Fibroblast of lung (primary cell): ENCODE measurements around the gene LRRD1. TPM values are rescaled to one million over a fixed set of nuclear protein-coding genes. Genes with fewer than 3 reads are reported as not detected.

Source experiments
- DNase-seq, 2 donors: peaks; one replicate each; pipeline versions ENCODE4 v3.0.0 to v3.0.0-alpha.2; 2010; ENCODE audit warnings: low read depth in 2 of 2
- H2AFZ ChIP-seq: 2 replicates; pipeline ENCODE4 v1.5.1; 2012; ENCODE audit warnings: low read length, control low read depth, inconsistent platforms
- H3K27ac ChIP-seq: 2 replicates; pipeline ENCODE4 v1.5.1; 2011; ENCODE audit warnings: low read length, control low read depth; ENCODE audit not compliant: insufficient read depth
- H3K27me3 ChIP-seq: 2 replicates; pipeline ENCODE4 v1.5.1; 2011; ENCODE audit warnings: mild to moderate bottlenecking, low read length; ENCODE audit not compliant: control insufficient read depth, insufficient read depth
- H3K36me3 ChIP-seq: 2 replicates; pipeline ENCODE4 v1.5.1; 2011; ENCODE audit warnings: low read length; ENCODE audit not compliant: control insufficient read depth, insufficient read depth
- H3K4me1 ChIP-seq: 2 replicates; pipeline ENCODE4 v1.5.1; 2011; ENCODE audit warnings: low read length; ENCODE audit not compliant: control insufficient read depth, insufficient read depth; ENCODE audit errors: extremely low read depth
- H3K4me2 ChIP-seq: 2 replicates; pipeline ENCODE4 v1.5.1; 2011; ENCODE audit warnings: low read length, control low read depth; ENCODE audit not compliant: insufficient read depth; ENCODE audit errors: extremely low read depth
- H3K4me3 ChIP-seq, 4 experiments: fragments of 200-600 bp in 1 of 4; sonication (generic) in 1 of 4; replicated peaks in 1 of 4; 2 replicates each; pipeline ENCODE4 v1.5.1; 2011 to 2016; ENCODE audit warnings: low read length in 4 of 4, low read depth in 3 of 4, mild to moderate bottlenecking in 3 of 4, control low read depth in 2 of 4, inconsistent platforms in 1 of 4, mixed read lengths in 1 of 4; ENCODE audit not compliant: insufficient read depth in 1 of 4; ENCODE audit errors: control extremely low read depth in 1 of 4
- H3K79me2 ChIP-seq: 2 replicates; pipeline ENCODE4 v1.5.1; 2012; ENCODE audit warnings: mild to moderate bottlenecking, low read length, inconsistent platforms; ENCODE audit not compliant: control insufficient read depth, insufficient read depth
- H3K9ac ChIP-seq: 2 replicates; pipeline ENCODE4 v1.5.1; 2011; ENCODE audit warnings: mild to moderate bottlenecking, low read length, control low read depth; ENCODE audit not compliant: insufficient read depth
- H3K9me3 ChIP-seq: 2 replicates; pipeline ENCODE4 v1.5.1; 2012; ENCODE audit warnings: low read depth, low read length; ENCODE audit not compliant: control insufficient read depth, insufficient read depth
- H4K20me1 ChIP-seq: 2 replicates; pipeline ENCODE4 v1.5.1; 2011; ENCODE audit warnings: low read length; ENCODE audit not compliant: control insufficient read depth, insufficient read depth; ENCODE audit errors: extremely low read depth
- EZH2 ChIP-seq: IDR thresholded peaks from 2 replicates; pipeline ENCODE4 v1.5.1; 2012; ENCODE audit warnings: low read length, control low read depth, mild to moderate bottlenecking; ENCODE audit errors: missing control alignments
- polyA plus RNA-seq, 2 donors: library from polyadenylated mRNA; depleted of rRNA in 1 of 2; stranded (reverse) in 1 of 2; unstranded in 1 of 2; fragments of >200 nt; gene quantifications; 2 replicates each; pipeline ENCODE4 v1.2.1, GENCODE V29; 2011 to 2012; ENCODE audit warnings: missing spikeins in 1 of 2
- total RNA-seq: library from RNA; depleted of rRNA; stranded (reverse); fragments of >200 nt; gene quantifications from 2 replicates; pipeline ENCODE4 v1.2.1, GENCODE V29; 2014
- TF ChIP-seq, protein P1 (sequence below), 2 donors: IDR thresholded peaks in 1 of 2; conservative IDR thresholded peaks in 1 of 2; 1 replicate in 1 of 2; 2 replicates in 1 of 2; pipeline ENCODE4 v1.5.1; 2011 to 2012; ENCODE audit warnings: low read length in 2 of 2, control low read depth in 1 of 2, inconsistent platforms in 1 of 2, low read depth in 1 of 2, mild to moderate bottlenecking in 1 of 2

Gene LRRD1
- total and polyA plus RNA-seq, 2 donors (not counting 1 experiment from before 2014, with no cell fraction given), result 0.06 to 0.17 TPM

DNA sequence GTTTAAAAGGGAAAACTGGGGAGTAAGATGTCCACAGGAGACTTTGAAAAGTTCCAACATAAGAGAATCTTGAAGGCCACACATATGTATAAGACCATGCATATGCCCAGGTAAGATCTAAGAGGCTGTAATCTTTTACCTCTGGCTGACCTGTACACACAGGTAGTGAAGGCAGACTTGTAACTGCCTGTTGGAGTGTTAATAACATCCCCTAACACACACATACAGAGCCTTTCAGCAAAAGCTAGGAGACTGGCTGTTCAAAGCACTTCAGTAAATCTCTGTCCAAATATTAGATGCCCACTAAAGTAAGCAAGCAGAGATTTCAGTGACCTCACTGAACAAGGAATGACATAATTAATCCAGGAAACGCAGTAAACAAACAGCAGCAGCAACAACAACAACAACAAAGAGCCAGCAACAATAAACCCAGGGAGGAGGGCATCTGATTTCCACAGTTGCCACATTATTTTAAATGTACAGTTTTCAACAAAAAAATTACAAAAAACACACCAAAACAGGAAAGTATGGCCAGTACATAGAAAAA is 59.7 kb downstream of the LRRD1 start:
- TF ChIP-seq EZH2, result no peak
- TF ChIP-seq, protein P1, sequence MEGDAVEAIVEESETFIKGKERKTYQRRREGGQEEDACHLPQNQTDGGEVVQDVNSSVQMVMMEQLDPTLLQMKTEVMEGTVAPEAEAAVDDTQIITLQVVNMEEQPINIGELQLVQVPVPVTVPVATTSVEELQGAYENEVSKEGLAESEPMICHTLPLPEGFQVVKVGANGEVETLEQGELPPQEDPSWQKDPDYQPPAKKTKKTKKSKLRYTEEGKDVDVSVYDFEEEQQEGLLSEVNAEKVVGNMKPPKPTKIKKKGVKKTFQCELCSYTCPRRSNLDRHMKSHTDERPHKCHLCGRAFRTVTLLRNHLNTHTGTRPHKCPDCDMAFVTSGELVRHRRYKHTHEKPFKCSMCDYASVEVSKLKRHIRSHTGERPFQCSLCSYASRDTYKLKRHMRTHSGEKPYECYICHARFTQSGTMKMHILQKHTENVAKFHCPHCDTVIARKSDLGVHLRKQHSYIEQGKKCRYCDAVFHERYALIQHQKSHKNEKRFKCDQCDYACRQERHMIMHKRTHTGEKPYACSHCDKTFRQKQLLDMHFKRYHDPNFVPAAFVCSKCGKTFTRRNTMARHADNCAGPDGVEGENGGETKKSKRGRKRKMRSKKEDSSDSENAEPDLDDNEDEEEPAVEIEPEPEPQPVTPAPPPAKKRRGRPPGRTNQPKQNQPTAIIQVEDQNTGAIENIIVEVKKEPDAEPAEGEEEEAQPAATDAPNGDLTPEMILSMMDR (conservative IDR thresholded peaks at IDR 0.05 in 1 of 2, IDR thresholded peaks at IDR 0.05 in 1 of 2; ENCODE audit: low read depth in 1 of 2, low read length in 2 of 2), result no peak
- H3K27ac ChIP-seq, result no peak overlapping the region

DNA sequence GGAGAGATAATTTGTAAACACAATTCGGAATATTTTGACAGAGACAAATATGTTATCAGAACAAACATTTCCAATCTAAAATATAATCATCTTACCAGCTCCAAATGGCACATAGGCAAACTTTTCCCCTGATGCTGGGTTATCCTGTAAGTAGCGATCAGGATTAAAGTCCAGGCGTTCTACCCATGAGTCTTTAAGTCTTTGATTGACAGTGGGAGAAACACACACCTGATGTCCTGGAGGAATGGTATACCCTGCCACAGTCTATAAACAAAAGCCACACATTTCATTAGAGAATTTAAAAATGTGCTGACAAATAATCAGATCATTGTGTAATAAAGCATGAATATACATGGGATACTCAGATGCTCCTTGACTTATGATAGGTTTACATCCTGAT is 62.0 kb downstream of the LRRD1 start:
- no peaks in the 10 kb centered on the region for H3K9me3 ChIP-seq
- DNase-seq, result no peak
- no peak overlapping the region for H3K4me2 ChIP-seq
- H3K27me3 ChIP-seq, result no peaks in the 10 kb centered on the region
- H3K4me3 ChIP-seq, result no peak overlapping the region
- H2AFZ ChIP-seq, result no peak overlapping the region
- H3K4me1 ChIP-seq, result no peaks in the 10 kb centered on the region
- peaks cover 2% of the 10 kb centered on the region for H3K36me3 ChIP-seq
- H3K79me2 ChIP-seq, result peaks cover 21% of the 10 kb centered on the region
- H4K20me1 ChIP-seq, result no peaks in the 10 kb centered on the region
- no peak overlapping the region for H3K27ac ChIP-seq
- no peak for TF ChIP-seq EZH2
- TF ChIP-seq, protein P1 (conservative IDR thresholded peaks at IDR 0.05 in 1 of 2, IDR thresholded peaks at IDR 0.05 in 1 of 2; ENCODE audit: low read depth in 1 of 2, low read length in 2 of 2), result no peak
- no peak overlapping the region for H3K9ac ChIP-seq

More for the DNA sequence above, 59.7 kb downstream of the LRRD1 start:
- no peaks in the 10 kb centered on the region for H4K20me1 ChIP-seq
- no peaks in the 10 kb centered on the region for H3K27me3 ChIP-seq
- no peak overlapping the region for H3K9ac ChIP-seq
- H3K4me3 ChIP-seq, result no peak overlapping the region
- H3K9me3 ChIP-seq, result no peaks in the 10 kb centered on the region
- no peak overlapping the region for H2AFZ ChIP-seq
- peaks cover 4% of the 10 kb centered on the region for H3K36me3 ChIP-seq
- no peak for DNase-seq
- H3K4me2 ChIP-seq, result no peak overlapping the region
- H3K4me1 ChIP-seq, result no peaks in the 10 kb centered on the region
- peaks cover 21% of the 10 kb centered on the region for H3K79me2 ChIP-seq

DNA sequence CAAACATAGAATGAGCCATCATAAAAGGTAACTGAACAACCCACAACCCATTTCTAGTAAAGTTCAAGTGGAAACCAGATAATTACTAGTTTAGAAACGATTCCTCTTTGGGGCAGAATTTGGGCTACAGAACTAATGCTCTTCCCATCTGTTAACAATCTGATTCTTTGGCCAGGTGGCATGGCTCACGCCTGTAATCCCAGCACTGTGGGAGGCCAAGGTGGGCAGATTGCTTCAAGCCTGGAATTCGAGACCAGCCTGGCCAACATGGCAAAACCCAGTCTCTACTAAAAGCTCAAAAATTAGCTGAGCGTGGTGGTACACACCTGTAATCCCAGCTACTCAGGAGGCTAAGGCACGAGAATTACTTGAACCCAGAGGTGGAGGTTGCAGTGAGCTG is 63.1 kb downstream of the LRRD1 start:
- no peak for DNase-seq
- Histone ChIP-seq H2AFZ (no peak overlapping the region), H3K27ac (no peak overlapping the region), H4K20me1 (no peaks in the 10 kb centered on the region), H3K4me1 (no peaks in the 10 kb centered on the region), H3K79me2 (peaks cover 16% of the 10 kb centered on the region), H3K4me3 (no peak overlapping the region), H3K27me3 (no peaks in the 10 kb centered on the region), H3K36me3 (peaks cover 2% of the 10 kb centered on the region), H3K4me2 (no peak overlapping the region), H3K9ac (no peak overlapping the region), H3K9me3 (no peaks in the 10 kb centered on the region)
- no peak for TF ChIP-seq EZH2
- TF ChIP-seq, protein P1 (conservative IDR thresholded peaks at IDR 0.05 in 1 of 2, IDR thresholded peaks at IDR 0.05 in 1 of 2; ENCODE audit: low read depth in 1 of 2, low read length in 2 of 2), result no peak
